ENCODE measurements around the gene BBS9. TPM values are rescaled to one million over a fixed set of nuclear protein-coding genes. Genes with fewer than 3 reads are reported as not detected.

BBS9 gene
- 1 to 10 TPM; 6.3 to 9.5 TPM for total RNA-seq
- polyA plus RNA-seq = 1 to 10 TPM; 2.3 to 2.7 TPM

- no peaks in the 10 kb centered on the region for H3K9me3 ChIP-seq (ENCODE audit: control insufficient read depth in 4 of 4, low read length in 3 of 4)
- H3K9ac ChIP-seq (ENCODE audit: low read depth in 1 of 2, low read length in 2 of 2) = peak within 1 kb of the TSS; percentile 41 to 71
- peak within 1 kb of the TSS; percentile 72 to 100 (median 98) for H3K4me3 ChIP-seq (ENCODE audit: low read depth in 1 of 3, low read length in 3 of 3)
- peak within 1 kb of the TSS; percentile 89 for H3K27ac ChIP-seq (ENCODE audit: low read depth in 1 of 2, low read length in 2 of 2)
- peaks cover 1 to 11% (median 8%) of the 10 kb centered on the region in 4 donors for H3K4me1 ChIP-seq (ENCODE audit: control insufficient read depth in 4 of 4, insufficient read depth in 4 of 4, low read length in 3 of 4)
- peak; percentile 98 for DNase-seq (ENCODE audit: low spot score)
- H3K36me3 ChIP-seq (ENCODE audit: control insufficient read depth in 4 of 4, insufficient read depth in 3 of 4, low read depth in 1 of 4, low read length in 3 of 4) = no peaks in the 10 kb centered on the region
- TF ChIP-seq SP1 (IDR thresholded peaks at IDR 0.05) (peak; percentile 56), CTCF (IDR thresholded peaks at IDR 0.05; ENCODE audit: low read depth, low read length, missing input control) (no peak), FOXA1 (IDR thresholded peaks at IDR 0.05) (no peak), RAD21 (IDR thresholded peaks at IDR 0.05) (peak in 1 of 2 donors; percentile 12), ATF3 (IDR thresholded peaks at IDR 0.05) (no peak), GABPA (IDR thresholded peaks at IDR 0.05 in 1 of 2, conservative IDR thresholded peaks at IDR 0.05 in 1 of 2) (peak in 1 of 2 donors; percentile 57), EGR1 (IDR thresholded peaks at IDR 0.05; ENCODE audit: low read depth in 2 of 2) (no peak), ZBTB33 (IDR thresholded peaks at IDR 0.05) (no peak), REST (IDR thresholded peaks at IDR 0.05) (peak; percentile 49), HNF4A (conservative IDR thresholded peaks at IDR 0.05) (peak; percentile 50 to 60), TAF1 (conservative IDR thresholded peaks at IDR 0.05) (no peak), NR2F2 (IDR thresholded peaks at IDR 0.05) (no peak), RXRA (IDR thresholded peaks at IDR 0.05) (peak; percentile 16 to 23), YY1 (IDR thresholded peaks at IDR 0.05) (peak; percentile 75), HNF4G (IDR thresholded peaks at IDR 0.05) (no peak), MAX (IDR thresholded peaks at IDR 0.05) (peak; percentile 53), JUND (IDR thresholded peaks at IDR 0.05) (no peak), FOXA2 (IDR thresholded peaks at IDR 0.05) (peak; percentile 26)
- under 1% methylated on average over 57 of the region's 57 CpGs for WGBS
- H3K27me3 ChIP-seq (ENCODE audit: control insufficient read depth in 4 of 4, insufficient read depth in 4 of 4, low read length in 3 of 4) = no peaks in the 10 kb centered on the region
These were observed at the start of gene BBS9 for GRCh38 chr7:33128990-33129805. BBS9 (plus strand) TSS chr7:33129564; CDS start chr7:33146253, 16,689 bp downstream.
